ENCODE results near the gene USP43.
"Not testable (repeated sequence)": the region's sequence is repeated elsewhere in the genome, so short reads cannot be mapped to it uniquely, and the experiment has no call there.

Gene USP43
- total RNA-seq: 0 to 1.6 (median 0.29) reads per million in 4 experiments

GRCh38 chr17:9644910-9645751 lies at the start of gene USP43:
TSS of gene USP43 (plus strand) at chr17:9645517. CDS start at chr17:9645633, 116 bp downstream.
- no peak for DNase-seq

GRCh38 chr17:9597638-9598037 lies 47.7 kb upstream of the USP43 start:
- not testable (repeated sequence) for DNase-seq

GRCh38 chr17:9598661-9599060 lies 46.7 kb upstream of the USP43 start:
- no peak for DNase-seq

- not testable (repeated sequence) for DNase-seq
These were observed 40.7 kb upstream of the USP43 start for GRCh38 chr17:9604583-9604982.

- no peak for DNase-seq
These were observed 38.9 kb upstream of the USP43 start for GRCh38 chr17:9606453-9606852.

GRCh38 chr17:9607058-9607457 lies 38.3 kb upstream of the USP43 start:
- DNase-seq: not testable (repeated sequence)

- no peak for DNase-seq
These were observed 33.8 kb upstream of the USP43 start for GRCh38 chr17:9611557-9611956.

GRCh38 chr17:9612006-9612405 lies 33.3 kb upstream of the USP43 start:
- no peak for DNase-seq

- no peak for DNase-seq
These were observed 29.8 kb upstream of the USP43 start for GRCh38 chr17:9615486-9615885.

GRCh38 chr17:9622961-9623360 lies 22.4 kb upstream of the USP43 start:
- no peak for DNase-seq

GRCh38 chr17:9628509-9628908 lies 16.8 kb upstream of the USP43 start:
- no peak for DNase-seq

- DNase-seq: no peak
These were observed 12.6 kb upstream of the USP43 start for GRCh38 chr17:9632741-9633140.

GRCh38 chr17:9635340-9635739 lies 10.0 kb upstream of the USP43 start:
- DNase-seq: no peak

- DNase-seq: no peak
These were observed 8.8 kb upstream of the USP43 start for GRCh38 chr17:9636501-9636900.

- DNase-seq: not testable (repeated sequence)
These were observed 4.9 kb upstream of the USP43 start for GRCh38 chr17:9640388-9640787.

GRCh38 chr17:9643611-9644010 lies 1.7 kb upstream of the USP43 start:
- no peak for DNase-seq

- DNase-seq: no peak
These were observed 681 bp downstream of the USP43 start for GRCh38 chr17:9645851-9646545.

- no peak for DNase-seq
These were observed 1.2 kb downstream of the USP43 start for GRCh38 chr17:9646546-9646885.

GRCh38 chr17:9647014-9647413 lies 1.7 kb downstream of the USP43 start:
- no peak for DNase-seq

GRCh38 chr17:9648521-9649110 lies 3.3 kb downstream of the USP43 start:
- no peak for DNase-seq

- no peak for DNase-seq
These were observed 13.4 kb downstream of the USP43 start for GRCh38 chr17:9658593-9659211.

- DNase-seq: no peak
These were observed 15.7 kb downstream of the USP43 start for GRCh38 chr17:9661027-9661426.

- DNase-seq: not testable (repeated sequence)
These were observed 18.2 kb downstream of the USP43 start for GRCh38 chr17:9663511-9663910.
